ENCODE measurements around the gene WIZ. TPM values are rescaled to one million over a fixed set of nuclear protein-coding genes. Genes with fewer than 3 reads are reported as not detected.

WIZ gene
- total and polyA plus RNA-seq, 2 donors (not counting 1 experiment from before 2014, with no cell fraction given), result 15.0 to 24.8 TPM

DNA sequence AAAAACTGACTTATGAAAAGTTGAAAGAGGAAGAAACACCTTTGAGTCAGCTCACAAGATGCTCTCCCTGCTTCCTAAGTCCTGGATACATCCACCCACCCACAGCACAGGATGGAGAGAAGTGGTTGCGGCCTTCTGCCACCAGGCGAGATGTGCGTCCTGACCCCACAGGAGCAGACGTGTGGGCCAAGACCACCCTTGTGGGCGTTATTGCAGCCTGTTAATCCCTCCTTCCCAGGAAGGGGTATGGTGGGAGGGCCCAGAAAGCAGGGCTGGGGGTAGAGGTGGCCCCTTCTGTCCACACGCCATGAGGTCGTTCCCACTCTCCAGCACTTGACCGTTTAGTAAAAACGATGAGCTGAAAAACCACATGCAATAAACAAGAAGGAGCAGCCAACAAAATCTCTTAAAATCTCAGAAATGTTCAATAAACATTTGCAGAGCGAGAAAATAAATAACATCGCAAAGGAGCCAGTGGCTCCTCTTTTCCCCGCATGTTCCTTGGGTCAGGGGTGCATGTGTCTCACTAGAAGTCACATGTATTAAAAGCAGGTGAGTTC, 28.5 kb downstream of the WIZ start:
- ChIA-PET POLR2A (no interaction called here), CTCF (interaction anchor here (0.8 to 7.9 kb wide), 5 partner anchors 40 to 329 kb away, joined by 3 to 145 read pairs (median 3); no protein-coding TSS in a partner anchor)
- TF ChIP-seq, protein P1, sequence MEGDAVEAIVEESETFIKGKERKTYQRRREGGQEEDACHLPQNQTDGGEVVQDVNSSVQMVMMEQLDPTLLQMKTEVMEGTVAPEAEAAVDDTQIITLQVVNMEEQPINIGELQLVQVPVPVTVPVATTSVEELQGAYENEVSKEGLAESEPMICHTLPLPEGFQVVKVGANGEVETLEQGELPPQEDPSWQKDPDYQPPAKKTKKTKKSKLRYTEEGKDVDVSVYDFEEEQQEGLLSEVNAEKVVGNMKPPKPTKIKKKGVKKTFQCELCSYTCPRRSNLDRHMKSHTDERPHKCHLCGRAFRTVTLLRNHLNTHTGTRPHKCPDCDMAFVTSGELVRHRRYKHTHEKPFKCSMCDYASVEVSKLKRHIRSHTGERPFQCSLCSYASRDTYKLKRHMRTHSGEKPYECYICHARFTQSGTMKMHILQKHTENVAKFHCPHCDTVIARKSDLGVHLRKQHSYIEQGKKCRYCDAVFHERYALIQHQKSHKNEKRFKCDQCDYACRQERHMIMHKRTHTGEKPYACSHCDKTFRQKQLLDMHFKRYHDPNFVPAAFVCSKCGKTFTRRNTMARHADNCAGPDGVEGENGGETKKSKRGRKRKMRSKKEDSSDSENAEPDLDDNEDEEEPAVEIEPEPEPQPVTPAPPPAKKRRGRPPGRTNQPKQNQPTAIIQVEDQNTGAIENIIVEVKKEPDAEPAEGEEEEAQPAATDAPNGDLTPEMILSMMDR (IDR thresholded peaks at IDR 0.05), result no peak
- no peak for TF ChIP-seq EZH2 (IDR thresholded peaks at IDR 0.05; ENCODE audit: borderline replicate concordance, insufficient read depth, low read depth, low read length, poor library complexity, severe bottlenecking)
- Histone ChIP-seq H3K79me2 (ENCODE audit: control insufficient read depth, insufficient read depth, low read length) (peaks cover 25% of the 10 kb centered on the region), H3K4me1 (ENCODE audit: control insufficient read depth in 2 of 2, insufficient read depth in 2 of 2, low read length in 2 of 2) (peaks cover 18 to 24% of the 10 kb centered on the region in 2 donors), H3K36me3 (replicated peaks in 1 of 2; ENCODE audit: control extremely low read depth in 1 of 2, control insufficient read depth in 1 of 2, extremely low read depth in 1 of 2, insufficient read depth in 2 of 2, low read length in 1 of 2) (peaks cover 2 to 33% of the 10 kb centered on the region in 2 experiments), H3K4me2 (replicated peaks; ENCODE audit: low read depth, low read length, poor library complexity, severe bottlenecking) (no peak overlapping the region), H4K20me1 (ENCODE audit: control insufficient read depth, insufficient read depth, low read length, poor library complexity, severe bottlenecking) (peaks cover 21% of the 10 kb centered on the region), H3K9me3 (ENCODE audit: control extremely low read depth in 1 of 3, control insufficient read depth in 2 of 3, insufficient read depth in 1 of 3, low read length in 2 of 3) (peaks cover 0 to 9% (median 0%) of the 10 kb centered on the region in 3 donors), H3K27ac (ENCODE audit: low read length in 2 of 2) (no peak overlapping the region), H2AFZ (ENCODE audit: insufficient read depth, low read depth, low read length, poor library complexity, severe bottlenecking) (no peak overlapping the region), H3K27me3 (replicated peaks in 1 of 4; ENCODE audit: control extremely low read depth in 1 of 4, control insufficient read depth in 3 of 4, insufficient read depth in 4 of 4, low read length in 3 of 4) (no peaks in the 10 kb centered on the region), H3K9ac (ENCODE audit: low read length) (no peak overlapping the region), H3K4me3 (ENCODE audit: control extremely low read depth in 1 of 5, extremely low read depth in 1 of 5, insufficient read depth in 1 of 5, low read depth in 2 of 5, low read length in 4 of 5) (no peak overlapping the region)
- DNase-seq, result no peak
- intact Hi-C loops (cut with micrococcal nuclease), result no loop called here
- no peaks in the 10 kb centered on the region for H3K27me3 Mint-ChIP-seq
- no peak overlapping the region for H3K4me3 Mint-ChIP-seq
- peaks cover 32% of the 10 kb centered on the region for H3K4me1 Mint-ChIP-seq
- ATAC-seq (ENCODE audit: low read depth), result no peak
- H3K27ac Mint-ChIP-seq, result no peak overlapping the region
- 90% methylated on average over 5 of the region's 12 CpGs for WGBS (ENCODE audit: insufficient coverage)
- no peaks in the 10 kb centered on the region for H3K9me3 Mint-ChIP-seq (ENCODE audit: insufficient read depth)

DNA sequence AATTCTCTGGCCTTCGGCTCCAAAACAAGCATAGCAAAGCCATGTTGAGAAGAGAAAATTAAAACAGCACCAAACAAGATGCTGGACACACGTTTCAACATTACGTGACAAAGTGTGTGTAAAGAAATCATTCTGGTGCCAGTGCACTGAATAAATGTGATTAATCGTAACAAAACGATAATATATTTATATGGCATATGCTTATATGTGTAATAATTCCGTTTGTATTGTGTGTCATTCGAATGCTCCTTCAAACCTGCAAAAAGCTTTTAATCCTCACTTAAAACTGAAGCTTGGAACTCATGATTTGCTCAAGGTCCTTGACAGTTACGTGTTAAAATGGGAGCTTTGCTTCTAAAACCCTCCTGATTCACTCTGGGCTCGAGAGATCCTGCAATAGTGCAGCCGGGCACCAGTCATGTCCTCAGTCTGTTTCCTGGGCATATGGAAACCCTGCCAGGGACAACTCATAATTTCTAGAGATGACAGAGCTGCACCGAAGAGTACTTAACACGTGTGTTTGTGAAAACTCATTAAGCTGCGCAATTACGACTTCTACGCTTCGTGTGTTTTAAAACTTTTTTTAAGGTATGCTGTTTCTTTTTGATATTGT, 30.2 kb downstream of the WIZ start:
- ATAC-seq (ENCODE audit: low read depth) (no peak), DNase-seq (peak; percentile 31)
- H3K79me2 ChIP-seq (ENCODE audit: control insufficient read depth, insufficient read depth, low read length), result peaks cover 42% of the 10 kb centered on the region
- WGBS (ENCODE audit: insufficient coverage), result 38% methylated on average over 10 of the region's 16 CpGs
- Mint-ChIP-seq H3K27me3 (no peaks in the 10 kb centered on the region), H3K4me3 (peak overlapping the region; percentile 100), H3K9me3 (ENCODE audit: insufficient read depth) (no peaks in the 10 kb centered on the region), H3K27ac (peak overlapping the region; percentile 100), H3K4me1 (peaks cover 39% of the 10 kb centered on the region)
- CTCF ChIA-PET, result interaction anchor here (0.6 to 7.9 kb wide), 36 partner anchors 9 to 327 kb away, joined by 3 to 145 read pairs (median 4); partner anchors contain the start of genes AKAP8 and RASAL3
- peaks cover 2 to 31% of the 10 kb centered on the region in 2 experiments for H3K36me3 ChIP-seq (replicated peaks in 1 of 2; ENCODE audit: control extremely low read depth in 1 of 2, control insufficient read depth in 1 of 2, extremely low read depth in 1 of 2, insufficient read depth in 2 of 2, low read length in 1 of 2)
- H3K4me3 ChIP-seq (ENCODE audit: control extremely low read depth in 1 of 5, extremely low read depth in 1 of 5, insufficient read depth in 1 of 5, low read depth in 2 of 5, low read length in 4 of 5), result peak overlapping the region in 4 of 5 experiments; percentile 12 to 37 (median 36)
- POLR2A ChIA-PET, result interaction anchor here (0.5 to 3.7 kb wide), 7 partner anchors 14 to 1669 kb away, joined by 3 to 38 read pairs (median 10); partner anchors contain the start of gene AKAP8
- peaks cover 18 to 24% of the 10 kb centered on the region in 2 donors for H3K4me1 ChIP-seq (ENCODE audit: control insufficient read depth in 2 of 2, insufficient read depth in 2 of 2, low read length in 2 of 2)
- no peaks in the 10 kb centered on the region for H3K27me3 ChIP-seq (replicated peaks in 1 of 4; ENCODE audit: control extremely low read depth in 1 of 4, control insufficient read depth in 3 of 4, insufficient read depth in 4 of 4, low read length in 3 of 4)
- TF ChIP-seq, protein P1 (IDR thresholded peaks at IDR 0.05), result peak; percentile 55
- TF ChIP-seq EZH2 (IDR thresholded peaks at IDR 0.05; ENCODE audit: borderline replicate concordance, insufficient read depth, low read depth, low read length, poor library complexity, severe bottlenecking), result no peak
- H4K20me1 ChIP-seq (ENCODE audit: control insufficient read depth, insufficient read depth, low read length, poor library complexity, severe bottlenecking), result peaks cover 35% of the 10 kb centered on the region
- peak overlapping the region; percentile 21 for H3K9ac ChIP-seq (ENCODE audit: low read length)
- intact Hi-C loops (cut with micrococcal nuclease), result loop anchor here (1.0 to 2.0 kb wide), 7 partner anchors 13 to 137 kb away; partner anchors contain the start of genes AKAP8 and RASAL3
- H3K27ac ChIP-seq (ENCODE audit: low read length in 2 of 2), result no peak overlapping the region
- peak overlapping the region; percentile 69 for H3K4me2 ChIP-seq (replicated peaks; ENCODE audit: low read depth, low read length, poor library complexity, severe bottlenecking)
- peak overlapping the region; percentile 48 for H2AFZ ChIP-seq (ENCODE audit: insufficient read depth, low read depth, low read length, poor library complexity, severe bottlenecking)
- H3K9me3 ChIP-seq (ENCODE audit: control extremely low read depth in 1 of 3, control insufficient read depth in 2 of 3, insufficient read depth in 1 of 3, low read length in 2 of 3), result peaks cover 0 to 9% (median 0%) of the 10 kb centered on the region in 3 donors

Measured in B cell (primary cell).